Non-pigmented ciliary epithelial cell (primary cell): ENCODE data around the gene STX5.
A peak's percentile ranks its signal among the peaks of the same experiment; 100 is the strongest.
"Not testable (repeated sequence)": the region's sequence is repeated elsewhere in the genome, so short reads cannot be mapped to it uniquely, and the experiment has no call there.

Experiments
- DNase-seq: peaks from one replicate; pipeline ENCODE4 v3.0.0-alpha.2; 2010; ENCODE audit warnings: low read depth

Gene STX5

DNA sequence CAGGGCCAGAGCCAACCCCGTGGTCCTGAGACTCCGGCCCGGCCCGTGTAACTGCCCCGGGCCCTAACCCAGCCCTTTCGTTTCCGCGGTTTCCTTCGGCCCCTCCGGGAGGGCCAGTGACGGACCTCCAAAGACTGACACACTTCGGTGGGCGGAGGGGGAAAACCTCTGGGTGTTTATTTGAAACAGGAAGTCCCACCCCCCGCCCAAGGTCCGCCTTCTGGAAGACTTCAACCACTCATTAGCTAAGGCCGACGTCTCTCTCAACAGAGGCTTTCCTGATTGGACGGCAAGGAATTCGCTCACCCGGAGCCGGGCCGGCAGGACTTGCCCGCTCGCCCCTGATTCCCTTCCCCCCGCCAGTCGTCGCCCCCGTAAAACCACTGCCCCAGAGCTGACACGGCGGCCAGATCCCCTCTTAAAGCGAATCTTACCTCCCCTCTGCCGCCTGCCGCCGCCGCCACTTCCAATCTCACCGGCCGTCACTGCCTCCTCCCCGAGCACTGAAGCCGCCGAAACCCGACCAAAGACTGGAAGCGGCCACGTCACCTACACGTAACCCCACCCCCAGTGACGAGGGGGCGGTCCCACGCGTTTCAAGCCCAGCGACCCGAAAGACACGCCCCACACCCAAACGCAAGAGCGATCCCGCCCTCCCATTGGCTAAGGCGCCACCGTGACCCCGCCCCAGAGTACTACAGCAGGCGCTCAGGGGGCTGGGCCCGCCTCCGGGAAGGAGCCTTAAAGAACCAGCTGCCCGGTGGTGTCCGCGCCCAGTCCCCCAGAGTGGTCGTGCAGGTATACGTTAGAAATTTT is at the start of gene STX5:
STX5 (minus strand) TSS at position 532 of the 816 bp plus-strand sequence. CDS start 808 bp downstream, outside the sequence.
- peak; percentile 95 for DNase-seq

- DNase-seq: no peak
Measured at GRCh38 chr11:62880803-62881578, 49.1 kb upstream of the STX5 start, which contains the start of gene SLC3A2. Gene SLC3A2 (plus strand): TSS chr11:62880896. CDS start chr11:62881024, 128 bp downstream.

GRCh38 chr11:62880231-62880802 is 48.5 kb upstream of the STX5 start:
- no peak for DNase-seq

GRCh38 chr11:62879235-62879978 is 47.6 kb upstream of the STX5 start:
- no peak for DNase-seq

GRCh38 chr11:62876712-62877111 is 44.9 kb upstream of the STX5 start:
- DNase-seq: no peak

DNA sequence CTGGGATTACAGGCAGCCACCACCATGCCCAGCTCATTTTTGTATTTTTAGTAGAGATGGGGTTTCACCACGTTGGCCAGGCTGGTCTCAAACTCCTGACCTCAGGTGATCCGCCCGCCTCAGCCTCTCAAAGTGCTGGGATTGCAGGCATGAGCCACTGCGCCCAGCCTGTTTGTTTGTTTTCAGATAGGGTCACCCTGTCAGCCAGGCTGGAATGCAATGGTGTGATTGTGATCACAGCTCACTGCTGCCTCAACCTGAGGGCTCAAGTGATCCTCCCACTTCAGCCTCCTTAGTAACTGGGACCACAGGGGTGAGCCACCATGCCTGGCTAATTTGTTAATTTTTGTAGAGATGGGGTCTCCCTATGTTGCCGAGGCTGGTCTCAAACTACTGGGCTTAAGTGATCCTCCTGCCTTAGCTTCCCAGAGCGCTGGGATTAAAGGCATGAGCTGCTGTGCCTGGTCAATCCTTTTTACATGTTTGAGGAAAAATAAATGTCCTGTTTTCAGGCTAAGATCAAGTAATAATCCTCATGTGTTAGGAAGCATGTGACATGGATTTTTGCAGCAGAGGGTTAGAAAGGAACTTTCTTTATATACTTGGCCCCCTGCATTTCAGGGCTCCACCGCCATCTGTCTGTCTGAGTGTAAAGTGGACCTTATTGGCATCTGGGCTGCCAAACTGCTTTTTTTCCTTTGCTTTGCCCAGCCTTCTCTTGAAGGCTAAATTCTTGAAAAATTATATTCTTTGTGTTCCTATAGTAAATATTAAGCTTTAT is 44.0 kb upstream of the STX5 start:
- no peak for DNase-seq

DNA sequence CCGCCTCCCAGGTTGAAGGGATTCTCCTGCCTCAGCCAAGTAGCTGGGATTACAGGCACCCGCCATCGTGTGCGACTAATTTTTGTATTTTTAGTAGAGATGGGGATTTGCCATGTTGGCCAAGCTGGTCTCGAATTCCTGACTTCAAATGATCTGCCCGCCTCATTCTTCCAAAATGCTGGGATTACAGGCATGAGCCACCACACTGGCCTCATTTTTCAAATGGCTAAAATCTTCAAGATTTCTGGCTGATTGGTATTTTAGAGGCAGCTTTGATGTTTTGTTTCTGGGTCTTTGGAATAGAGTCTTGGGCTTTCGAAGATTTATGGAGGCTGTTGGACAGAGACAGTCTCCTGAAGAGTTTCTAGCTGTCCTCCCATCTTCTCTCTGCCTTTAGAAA is 43.0 kb upstream of the STX5 start:
- no peak for DNase-seq

GRCh38 chr11:62865635-62866034 is 33.8 kb upstream of the STX5 start:
- DNase-seq: no peak

DNA sequence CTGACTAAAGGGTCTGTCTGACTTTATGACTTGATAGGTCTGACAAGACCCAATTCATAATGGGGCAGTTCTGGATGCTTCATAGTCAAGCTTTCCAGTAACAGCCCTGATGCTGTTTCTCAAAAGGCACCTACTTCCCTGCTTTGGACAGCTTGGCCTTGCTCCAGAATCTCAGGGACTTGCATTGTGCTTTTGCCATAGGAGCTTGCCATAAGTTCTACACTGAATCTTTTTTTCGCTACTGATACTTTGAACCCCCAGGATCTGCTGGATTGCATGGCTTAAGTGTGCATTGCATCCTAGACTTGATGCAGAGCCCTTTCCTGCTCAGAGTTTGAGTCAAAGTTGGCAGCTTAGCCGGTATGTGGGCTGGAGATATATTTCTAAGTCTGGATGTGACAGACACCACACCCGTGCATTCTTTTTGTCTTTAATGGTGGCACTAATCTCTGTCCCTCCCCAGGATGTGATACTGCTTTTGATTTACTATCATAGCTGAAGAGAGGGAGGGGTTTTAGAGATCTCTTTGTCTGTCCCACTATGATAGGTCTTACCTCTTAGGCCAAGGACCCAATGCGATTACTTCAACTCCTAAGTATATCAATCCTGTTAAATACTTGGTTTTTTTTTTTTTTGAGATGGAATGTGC is 32.0 kb upstream of the STX5 start:
- DNase-seq: no peak

- DNase-seq: not testable (repeated sequence)
Measured at GRCh38 chr11:62861564-62862192, 29.8 kb upstream of the STX5 start.

GRCh38 chr11:62860835-62861563 is 29.1 kb upstream of the STX5 start:
- no peak for DNase-seq

DNA sequence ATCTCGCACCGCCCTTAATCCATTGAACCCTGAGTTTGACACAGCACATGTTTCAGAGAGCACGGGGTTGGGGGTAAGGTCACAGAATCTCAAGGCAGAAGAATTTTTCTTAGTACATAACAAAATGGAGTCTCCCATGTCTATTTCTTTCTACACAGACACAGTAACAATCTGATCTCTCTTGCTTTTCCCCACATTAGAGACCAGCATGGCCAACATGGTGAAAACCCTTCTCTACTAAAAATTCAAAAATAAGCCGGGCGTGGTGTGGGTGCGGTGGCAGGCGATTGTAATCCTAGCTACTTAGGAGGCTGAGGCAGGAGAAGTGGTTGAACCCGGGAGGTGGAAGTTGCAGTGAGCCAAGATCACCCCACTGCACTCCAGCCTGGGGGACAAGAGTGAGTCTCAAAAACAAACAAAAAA is 27.4 kb upstream of the STX5 start:
- not testable (repeated sequence) for DNase-seq

DNA sequence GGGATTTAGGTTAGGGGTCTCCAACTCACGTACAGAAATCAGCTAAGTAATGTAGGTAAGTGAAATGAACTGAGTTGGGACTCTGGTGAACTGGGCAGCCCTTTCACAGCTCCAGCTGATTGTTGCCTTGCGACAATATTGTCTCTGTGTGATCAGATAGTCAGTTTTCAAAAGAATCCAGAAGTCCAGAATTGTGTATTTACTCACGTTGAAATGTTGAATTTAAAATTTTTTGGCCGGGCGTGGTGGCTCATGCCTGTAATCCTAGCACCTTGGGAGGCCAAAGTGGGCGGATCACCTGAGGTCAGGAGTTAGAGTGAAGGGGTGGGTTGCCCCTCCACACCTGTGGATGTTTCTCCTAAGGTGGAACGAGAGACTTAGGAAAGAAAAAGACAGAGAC is 26.4 kb upstream of the STX5 start:
- DNase-seq: no peak

DNA sequence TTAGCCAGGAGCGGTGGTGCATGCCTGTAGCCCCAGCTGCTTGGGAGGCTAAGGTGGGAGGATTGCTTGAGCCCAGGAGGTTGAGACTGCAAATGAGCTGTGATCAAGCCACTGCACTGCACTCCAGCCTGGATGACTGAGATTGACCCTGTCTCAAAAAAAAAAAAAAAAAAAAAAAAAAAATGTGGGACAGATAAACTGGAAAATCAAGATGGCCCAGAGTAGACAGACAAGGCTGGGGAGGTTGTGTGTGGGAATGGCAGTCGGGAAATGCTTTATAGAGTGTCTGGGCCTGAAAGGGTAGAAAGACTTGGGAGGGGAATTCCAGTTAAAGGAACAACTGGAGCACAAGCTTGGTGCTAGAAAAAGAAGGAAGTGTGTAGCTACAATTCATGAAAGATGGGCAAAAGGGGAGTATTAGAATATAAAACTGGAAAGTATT is 25.7 kb upstream of the STX5 start:
- no peak for DNase-seq

GRCh38 chr11:62856333-62856895 is 24.6 kb upstream of the STX5 start:
- no peak for DNase-seq

- DNase-seq: peak; percentile 94
Measured at GRCh38 chr11:62855571-62856332, 23.9 kb upstream of the STX5 start.

DNA sequence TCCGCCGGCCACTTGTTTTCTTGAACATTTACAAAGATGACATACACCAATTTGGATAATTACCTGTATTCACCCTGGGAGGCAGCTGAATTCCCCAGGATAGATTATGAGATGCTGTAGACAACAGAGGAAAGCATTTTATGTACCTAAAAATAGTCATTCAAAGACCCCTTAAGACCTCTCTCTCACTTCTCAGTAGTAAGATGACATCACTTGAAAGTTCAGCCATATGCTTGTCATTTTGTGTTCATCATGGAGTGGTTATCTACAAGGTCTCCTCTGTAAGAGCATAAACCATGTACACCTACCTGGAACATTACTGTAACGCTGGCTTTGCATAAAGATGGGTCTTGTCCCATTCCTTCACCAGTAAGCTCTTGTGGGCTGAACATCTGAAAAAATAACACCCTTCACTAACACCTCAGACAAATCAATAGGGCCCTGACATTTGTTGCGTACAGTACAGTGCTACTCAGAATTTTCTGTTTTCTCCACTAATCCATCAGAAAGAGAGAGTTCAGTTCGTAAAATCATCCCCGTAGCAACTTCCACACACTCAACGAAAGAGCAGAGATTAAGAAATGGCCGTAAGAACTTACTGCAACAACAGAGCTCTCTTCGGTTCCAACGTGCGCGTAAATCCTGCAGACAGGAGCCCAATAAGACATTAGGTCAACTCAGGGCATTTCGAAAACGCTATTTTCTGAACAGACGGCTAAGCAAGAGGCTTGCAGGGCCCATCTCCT is 23.1 kb upstream of the STX5 start:
- DNase-seq: no peak
